T-cell (primary cell): ENCODE data around the gene GLO1. TPM values are rescaled to one million over a fixed set of nuclear protein-coding genes. Genes with fewer than 3 reads are reported as not detected.

Source experiments
- ATAC-seq, 4 experiments: fragments of 200-7000 bp in 3 of 4; fragments of 150-1000 bp in 1 of 4; cut with Tn5 transposase; replicated peaks in 1 of 4; 1 replicate in 3 of 4; 2 replicates in 1 of 4; pipeline ENCODE4 v1.10.0; 2021; ENCODE audit warnings: moderate library complexity in 3 of 4, mild to moderate bottlenecking in 2 of 4, moderate number of reproducible peaks in 1 of 4
- CTCF ChIA-PET, 2 donors: fragments of 300-600 bp; sonication (Branson Sonifier 250); formaldehyde crosslinking; loops; one replicate each; lab custom pipeline; 2022; ENCODE audit warnings: antibody characterized with exemption in 2 of 2; lab: Charles Lee
- POLR2A ChIA-PET, 2 donors: fragments of 300-600 bp; sonication (Branson Sonifier 250); formaldehyde crosslinking; loops; one replicate each; lab custom pipeline; 2022; ENCODE audit warnings: antibody characterized with exemption in 2 of 2; lab: Charles Lee
- DNase-seq, 35 experiments: peaks; one replicate each; pipeline versions ENCODE4 v3.0.0 to v3.0.0-alpha.2; 2013 to 2023
- H3K27ac ChIP-seq: one replicate; pipeline ENCODE4 v1.5.1; 2013; ENCODE audit warnings: low read length
- H3K27me3 ChIP-seq, 2 experiments: replicated peaks in 1 of 2; 1 replicate in 1 of 2; 2 replicates in 1 of 2; pipeline versions ENCODE4 v1.6.1 to v1.7.0; 2013; ENCODE audit warnings: low read length in 1 of 2, mixed read lengths in 1 of 2; ENCODE audit not compliant: control insufficient read depth in 2 of 2, insufficient read depth in 2 of 2; ENCODE audit errors: extremely low read depth in 1 of 2
- H3K36me3 ChIP-seq, 2 donors: 1 replicate in 1 of 2; 2 replicates in 1 of 2; pipeline versions ENCODE4 v1.6.1 to v1.7.0; 2013; ENCODE audit warnings: low read length in 1 of 2; ENCODE audit not compliant: control insufficient read depth in 2 of 2, insufficient read depth in 1 of 2; ENCODE audit errors: extremely low read depth in 1 of 2
- H3K4me1 ChIP-seq, 2 experiments: 1 replicate in 1 of 2; 2 replicates in 1 of 2; pipeline versions ENCODE4 v1.6.1 to v1.7.0; 2013; ENCODE audit warnings: low read length in 2 of 2, mixed read lengths in 1 of 2; ENCODE audit not compliant: insufficient read depth in 2 of 2, control insufficient read depth in 1 of 2; ENCODE audit errors: extremely low read depth in 1 of 2
- H3K4me3 ChIP-seq, 2 donors: 1 replicate in 1 of 2; 2 replicates in 1 of 2; pipeline versions ENCODE4 v1.5.1 to v1.7.0; 2013; ENCODE audit warnings: mild to moderate bottlenecking in 2 of 2, low read length in 1 of 2, moderate library complexity in 1 of 2; ENCODE audit not compliant: control insufficient read depth in 1 of 2; ENCODE audit errors: extremely low read depth in 1 of 2
- H3K9me3 ChIP-seq: 2 replicates; pipeline ENCODE4 v1.7.0; 2013
- H3K27ac Mint-ChIP-seq, 2 donors: one replicate each; pipeline ENCODE4 v1.8.0; 2020 to 2021; ENCODE audit warnings: mild to moderate bottlenecking in 2 of 2, mixed read lengths in 2 of 2
- H3K27me3 Mint-ChIP-seq, 2 donors: one replicate each; pipeline ENCODE4 v1.8.0; 2021 to 2022; ENCODE audit warnings: mixed read lengths in 2 of 2
- H3K36me3 Mint-ChIP-seq: one replicate; pipeline ENCODE4 v1.8.0; 2021; ENCODE audit warnings: mixed read lengths
- H3K4me1 Mint-ChIP-seq, 3 donors: one replicate each; pipeline ENCODE4 v1.8.0; 2020 to 2022; ENCODE audit warnings: mixed read lengths in 3 of 3, mild to moderate bottlenecking in 1 of 3
- H3K4me3 Mint-ChIP-seq, 3 donors: one replicate each; pipeline ENCODE4 v1.8.0; 2020 to 2022; ENCODE audit warnings: mild to moderate bottlenecking in 3 of 3, mixed read lengths in 3 of 3, moderate library complexity in 3 of 3
- H3K9me3 Mint-ChIP-seq, 3 donors: one replicate each; pipeline ENCODE4 v1.8.0; 2020 to 2022; ENCODE audit warnings: mixed read lengths in 3 of 3
- whole genome bisulfite sequencing: methylation state at CpG from one replicate; pipeline ENCODE4 v1.1.5; 2013; ENCODE audit warnings: missing lambda C conversion rate; ENCODE audit not compliant: insufficient coverage; 5-methylcytosine and 5-hydroxymethylcytosine counted together
- total RNA-seq, 35 experiments: library from RNA in 6 of 35; stranded (reverse) in 6 of 35; fragments of 120-200 nt in 1 of 35; gene quantifications; one replicate each; pipeline versions ENCODE4 v1.2.1 to v1.2.4 and lab custom pipeline; 2013 to 2026

GLO1 gene
- total RNA-seq, 5 donors from 2014 or later (not counting 1 experiment from before 2014, with no cell fraction given): 22.0 to 37.1 (median 25.6) TPM

- Histone ChIP-seq H3K4me3 (peak overlapping the region; percentile 29), H3K27ac (peak overlapping the region; percentile 36), H3K9me3 (no peaks in the 10 kb centered on the region), H3K4me1 (peaks cover 0 to 18% of the 10 kb centered on the region in 2 experiments), H3K36me3 (no peaks in the 10 kb centered on the region), H3K27me3 (peaks cover 13 to 18% of the 10 kb centered on the region in 2 experiments)
- H3K9me3 Mint-ChIP-seq: no peaks in the 10 kb centered on the region
- POLR2A ChIA-PET: interaction anchor here (0.5 to 0.7 kb wide), 2 partner anchors 11 to 536 kb away, joined by 3 read pairs; no protein-coding TSS in a partner anchor
- H3K4me1 Mint-ChIP-seq: peaks cover 12 to 27% (median 20%) of the 10 kb centered on the region in 3 donors
- H3K4me3 Mint-ChIP-seq: peak overlapping the region; percentile 12 to 64 (median 35)
- no CpG with 5 or more reads among the region's 4 CpGs for WGBS
- peaks cover 34 to 37% of the 10 kb centered on the region in 2 donors for H3K27me3 Mint-ChIP-seq
- peak overlapping the region; percentile 84 to 94 for H3K27ac Mint-ChIP-seq
- no peaks in the 10 kb centered on the region for H3K36me3 Mint-ChIP-seq
- CTCF ChIA-PET: interaction anchor here in 1 of 2 donors (0.5 kb wide), 1 partner anchor 17 kb away, joined by 3 read pairs; no protein-coding TSS in a partner anchor
- DNase-seq (peak in 1 of 35 experiments; percentile 27), ATAC-seq (peak in 2 of 4 experiments; percentile 18 to 51)
Observed at GRCh38 chr6:38714239-38715015, 11.5 kb upstream of the GLO1 start.

- H3K9me3 ChIP-seq: no peaks in the 10 kb centered on the region
- no peaks in the 10 kb centered on the region for H3K36me3 ChIP-seq
- no peak overlapping the region for H3K4me3 ChIP-seq
- Mint-ChIP-seq H3K36me3 (no peaks in the 10 kb centered on the region), H3K27ac (peak overlapping the region; percentile 84 to 94), H3K9me3 (no peaks in the 10 kb centered on the region), H3K27me3 (peaks cover 30 to 31% of the 10 kb centered on the region in 2 donors), H3K4me1 (peaks cover 12 to 27% (median 20%) of the 10 kb centered on the region in 3 donors), H3K4me3 (peak overlapping the region in 2 of 3 donors; percentile 35 to 43)
- ATAC-seq: peak; percentile 74 to 95 (median 92)
- H3K27me3 ChIP-seq: peaks cover 13 to 17% of the 10 kb centered on the region in 2 experiments
- WGBS: 0% methylated on average over 1 of the region's 6 CpGs
- DNase-seq: peak in 31 of 35 experiments; percentile 3 to 67 (median 27)
- CTCF ChIA-PET: interaction anchor here in 1 of 2 donors (0.5 kb wide), 1 partner anchor 17 kb away, joined by 3 read pairs; no protein-coding TSS in a partner anchor
- POLR2A ChIA-PET: interaction anchor here (0.5 to 0.7 kb wide), 2 partner anchors 10 to 536 kb away, joined by 3 read pairs; no protein-coding TSS in a partner anchor
- H3K4me1 ChIP-seq: peaks cover 0 to 18% of the 10 kb centered on the region in 2 experiments
- peak overlapping the region; percentile 71 for H3K27ac ChIP-seq
Observed at GRCh38 chr6:38713812-38714211, 10.9 kb upstream of the GLO1 start.

- H3K4me3 ChIP-seq: no peak overlapping the region
- H3K4me3 Mint-ChIP-seq: no peak overlapping the region
- POLR2A ChIA-PET: no interaction called here
- no peaks in the 10 kb centered on the region for H3K4me1 ChIP-seq
- H3K27ac Mint-ChIP-seq: no peak overlapping the region
- DNase-seq: no peak
- no peaks in the 10 kb centered on the region for H3K27me3 ChIP-seq
- CTCF ChIA-PET: no interaction called here
- no peaks in the 10 kb centered on the region for H3K9me3 ChIP-seq
- no CpG with 5 or more reads among the region's 2 CpGs for WGBS
- no peaks in the 10 kb centered on the region for H3K36me3 Mint-ChIP-seq
- no peaks in the 10 kb centered on the region for H3K36me3 ChIP-seq
- peaks cover 25 to 26% of the 10 kb centered on the region in 2 donors for H3K27me3 Mint-ChIP-seq
- no peak overlapping the region for H3K27ac ChIP-seq
- ATAC-seq: no peak
- peaks cover 2 to 8% (median 5%) of the 10 kb centered on the region in 3 donors for H3K4me1 Mint-ChIP-seq
- H3K9me3 Mint-ChIP-seq: no peaks in the 10 kb centered on the region
Observed at GRCh38 chr6:38708496-38708895, 5.6 kb upstream of the GLO1 start.

GRCh38 chr6:38705924-38706323 is 3.0 kb upstream of the GLO1 start:
- no peak overlapping the region for H3K4me3 ChIP-seq
- H3K27ac ChIP-seq: no peak overlapping the region
- DNase-seq: no peak
- no peaks in the 10 kb centered on the region for H3K36me3 ChIP-seq
- Mint-ChIP-seq H3K27ac (no peak overlapping the region), H3K27me3 (peaks cover 21 to 25% of the 10 kb centered on the region in 2 donors), H3K36me3 (peaks cover 5% of the 10 kb centered on the region), H3K9me3 (peaks cover 0 to 8% (median 0%) of the 10 kb centered on the region in 3 donors), H3K4me3 (no peak overlapping the region), H3K4me1 (peaks cover 15 to 16% (median 15%) of the 10 kb centered on the region in 3 donors)
- ChIA-PET POLR2A (interaction anchor here in 1 of 2 donors (0.6 kb wide), 1 partner anchor 65 kb away, joined by 3 read pairs; no protein-coding TSS in a partner anchor), CTCF (no interaction called here)
- no peaks in the 10 kb centered on the region for H3K27me3 ChIP-seq
- no peak for ATAC-seq
- no CpG with 5 or more reads among the region's 2 CpGs for WGBS
- peaks cover 0 to 10% of the 10 kb centered on the region in 2 experiments for H3K4me1 ChIP-seq
- H3K9me3 ChIP-seq: no peaks in the 10 kb centered on the region

- Mint-ChIP-seq H3K36me3 (peaks cover 19% of the 10 kb centered on the region), H3K27ac (no peak overlapping the region), H3K9me3 (peaks cover 0 to 21% (median 9%) of the 10 kb centered on the region in 3 donors), H3K4me1 (peaks cover 18 to 28% (median 24%) of the 10 kb centered on the region in 3 donors), H3K27me3 (peaks cover 17 to 18% of the 10 kb centered on the region in 2 donors), H3K4me3 (no peak overlapping the region)
- Histone ChIP-seq H3K9me3 (no peaks in the 10 kb centered on the region), H3K27ac (no peak overlapping the region), H3K4me1 (peaks cover 0 to 10% of the 10 kb centered on the region in 2 experiments), H3K4me3 (no peak overlapping the region), H3K36me3 (no peaks in the 10 kb centered on the region), H3K27me3 (no peaks in the 10 kb centered on the region)
- ATAC-seq (no peak), DNase-seq (no peak)
- ChIA-PET CTCF (interaction anchor here in 1 of 2 donors (1.2 kb wide), 1 partner anchor 21 kb away, joined by 3 read pairs; no protein-coding TSS in a partner anchor), POLR2A (interaction anchor here in 1 of 2 donors (0.6 kb wide), 1 partner anchor 132 kb away, joined by 5 read pairs; no protein-coding TSS in a partner anchor)
- WGBS: 100% methylated on average over 1 of the region's 5 CpGs
Observed at GRCh38 chr6:38703949-38704590, 1.1 kb upstream of the GLO1 start.
